OCI-M2 (cell line): ENCODE measurements around the gene FLT3LG.
A peak's percentile ranks its signal among the peaks of the same experiment; 100 is the strongest.

ENCODE experiments used
- DNase-seq: peaks from one replicate; lab custom pipeline; 2025; ENCODE audit not compliant: unreplicated experiment; lab: John Stamatoyannopoulos, UW

The FLT3LG gene

DNA sequence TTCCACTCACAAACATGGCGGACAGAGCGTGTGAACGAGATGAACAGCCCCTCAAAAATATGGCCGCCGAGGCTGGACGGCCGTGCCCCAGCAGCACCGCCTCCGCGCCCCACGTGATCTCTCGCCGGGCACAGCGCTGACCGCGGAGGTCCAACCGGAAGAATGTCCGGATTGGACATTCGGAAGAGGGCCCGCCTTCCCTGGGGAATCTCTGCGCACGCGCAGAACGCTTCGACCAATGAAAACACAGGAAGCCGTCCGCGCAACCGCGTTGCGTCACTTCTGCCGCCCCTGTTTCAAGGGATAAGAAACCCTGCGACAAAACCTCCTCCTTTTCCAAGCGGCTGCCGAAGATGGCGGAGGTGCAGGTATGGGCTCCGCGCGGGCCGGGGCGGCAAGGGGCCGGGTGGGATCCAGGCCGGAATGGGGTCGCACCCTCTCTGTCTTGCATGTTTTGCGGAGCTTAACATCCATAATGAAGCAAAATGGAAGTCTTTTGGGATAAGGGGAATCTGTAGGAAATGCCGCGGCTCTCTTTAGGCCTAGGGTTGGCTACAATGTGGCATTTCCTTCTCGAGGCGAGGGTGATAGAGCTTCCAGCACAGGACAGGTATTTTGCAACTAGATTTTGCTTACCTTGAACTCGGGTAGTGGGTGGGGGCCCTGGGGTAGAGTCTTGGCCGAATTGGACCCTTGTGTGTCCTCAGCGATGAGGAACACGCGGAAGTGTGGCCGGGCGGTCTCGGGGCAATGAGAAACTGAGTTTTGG, 13.4 kb downstream of the FLT3LG start, which contains the start of gene RPL13A:
Gene RPL13A (plus strand): TSS at position 332 of the 769 bp plus-strand sequence. CDS start 22 bp downstream, at position 354.
- peak; percentile 97 for DNase-seq

DNA sequence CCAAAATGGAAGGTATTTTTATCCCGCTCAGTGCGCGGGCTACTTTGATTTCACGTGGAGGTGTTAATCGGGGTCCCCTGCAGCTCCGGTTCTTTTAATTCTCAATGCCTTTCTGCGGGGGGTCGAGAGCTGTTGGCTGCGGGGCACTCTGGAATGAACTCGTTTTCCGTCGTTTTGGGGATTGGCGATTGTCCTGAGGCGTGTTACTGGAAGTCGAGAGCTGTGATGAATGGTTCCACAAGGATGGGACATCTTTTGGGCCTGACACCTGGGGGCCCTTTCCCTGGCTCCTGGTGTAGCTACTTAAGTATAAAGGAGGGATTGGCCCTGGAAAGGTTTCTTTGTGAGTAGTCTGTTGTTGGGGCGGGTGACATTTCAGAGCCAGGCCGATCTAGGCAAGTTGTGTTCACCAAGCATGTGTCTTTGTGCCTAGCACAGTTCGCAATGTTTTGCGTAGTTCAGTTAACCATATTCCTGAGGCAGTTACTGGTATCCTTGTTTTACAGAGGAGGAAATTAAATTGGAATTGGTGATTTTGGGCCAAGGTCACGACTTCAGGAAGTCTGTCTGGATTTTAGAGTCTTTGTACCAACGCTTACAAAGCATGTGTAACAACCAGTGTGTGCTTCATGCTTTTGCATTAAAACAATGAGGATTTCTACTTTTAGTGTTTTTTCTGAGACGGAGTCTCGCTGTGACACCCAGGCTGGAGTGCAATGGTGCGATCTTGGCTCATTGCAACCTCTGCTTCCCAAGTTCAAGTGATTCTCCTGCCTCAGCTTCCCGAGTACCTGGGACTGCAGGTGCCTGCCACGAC, 14.2 kb downstream of the FLT3LG start:
- no peak for DNase-seq

DNA sequence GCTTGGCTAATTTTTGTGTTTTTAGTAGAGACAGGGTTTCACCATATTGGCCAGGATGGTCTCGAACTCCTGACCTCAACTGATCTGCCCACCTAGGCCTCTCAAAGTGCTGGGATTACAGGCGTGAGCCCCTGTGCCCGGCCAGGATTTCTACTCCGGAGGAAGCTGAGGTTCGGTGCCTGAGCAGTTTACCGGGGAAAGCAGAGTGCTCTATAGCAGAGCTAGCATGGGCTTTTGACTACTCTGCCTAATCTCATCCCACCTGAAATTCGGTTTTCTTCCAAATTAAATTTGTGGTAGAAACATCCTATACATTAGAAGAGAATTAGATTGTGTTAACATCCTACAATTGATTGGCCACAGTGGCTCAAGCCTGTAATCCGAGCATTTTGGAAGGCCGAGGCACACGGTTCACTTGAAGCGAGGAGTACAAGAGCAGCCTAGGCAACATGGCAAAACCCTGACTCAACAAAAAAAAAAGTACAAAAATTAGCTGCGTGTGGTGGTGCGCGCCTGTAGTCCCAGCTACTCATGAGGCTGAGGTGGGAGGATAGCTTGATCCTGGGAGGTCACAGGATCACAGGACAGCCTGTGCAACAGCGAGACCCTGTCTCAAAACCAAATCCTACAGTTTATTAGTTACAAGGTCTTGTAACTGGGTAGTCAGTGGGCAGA, 15.0 kb downstream of the FLT3LG start:
- DNase-seq: no peak

DNA sequence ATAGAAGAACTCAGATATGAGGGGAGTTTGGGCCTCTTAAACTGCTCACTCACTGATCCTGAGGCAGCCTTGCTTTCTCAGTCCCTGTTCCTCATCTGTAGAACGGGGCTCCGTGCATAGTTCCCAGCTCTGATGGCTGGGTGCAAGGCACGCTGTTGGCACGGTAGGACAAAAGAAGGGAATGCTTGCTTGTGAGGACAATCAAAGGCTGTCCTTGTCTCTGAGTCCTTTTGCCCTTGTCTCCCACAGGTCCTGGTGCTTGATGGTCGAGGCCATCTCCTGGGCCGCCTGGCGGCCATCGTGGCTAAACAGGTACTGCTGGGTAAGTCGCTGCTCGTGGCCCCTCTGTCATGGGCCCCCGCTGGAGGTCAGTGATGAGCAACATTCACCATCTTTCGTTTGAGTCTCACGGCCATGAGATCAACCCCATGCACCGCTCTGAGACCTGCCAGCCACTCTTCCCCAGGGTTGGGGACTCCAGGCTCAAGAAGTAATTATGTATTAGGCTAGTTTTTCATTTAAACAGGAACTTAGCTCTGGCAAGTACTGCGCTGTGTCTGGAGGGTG, 15.7 kb downstream of the FLT3LG start:
- no peak for DNase-seq

DNA sequence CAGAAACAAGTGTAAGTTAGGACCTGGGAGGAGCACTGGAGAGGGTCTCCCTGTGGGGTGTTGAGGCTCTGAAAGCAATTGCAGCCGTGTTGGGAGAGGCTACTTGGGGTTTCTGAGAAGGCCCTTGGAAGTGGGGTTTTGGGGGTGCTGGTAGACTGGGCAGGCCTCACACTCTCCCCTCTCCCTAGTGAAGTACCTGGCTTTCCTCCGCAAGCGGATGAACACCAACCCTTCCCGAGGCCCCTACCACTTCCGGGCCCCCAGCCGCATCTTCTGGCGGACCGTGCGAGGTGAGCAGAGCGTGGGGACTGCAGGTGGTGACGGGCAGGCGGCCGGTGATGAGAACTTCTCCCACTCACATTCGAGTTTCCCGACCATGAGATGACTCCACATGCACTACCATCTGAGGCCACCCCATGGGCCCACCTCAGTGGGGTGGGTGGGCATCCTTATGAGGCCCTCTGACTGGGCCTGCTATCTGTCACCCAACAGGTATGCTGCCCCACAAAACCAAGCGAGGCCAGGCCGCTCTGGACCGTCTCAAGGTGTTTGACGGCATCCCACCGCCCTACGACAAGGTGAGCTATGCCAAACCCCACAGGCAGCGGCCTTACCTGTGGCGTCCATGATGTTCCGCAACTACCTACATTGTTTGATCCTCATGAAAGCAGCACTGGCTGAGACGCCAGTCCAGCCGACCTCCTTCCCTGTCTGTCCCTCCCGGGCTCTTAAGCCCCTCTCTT, 16.4 kb downstream of the FLT3LG start:
- no peak for DNase-seq

DNA sequence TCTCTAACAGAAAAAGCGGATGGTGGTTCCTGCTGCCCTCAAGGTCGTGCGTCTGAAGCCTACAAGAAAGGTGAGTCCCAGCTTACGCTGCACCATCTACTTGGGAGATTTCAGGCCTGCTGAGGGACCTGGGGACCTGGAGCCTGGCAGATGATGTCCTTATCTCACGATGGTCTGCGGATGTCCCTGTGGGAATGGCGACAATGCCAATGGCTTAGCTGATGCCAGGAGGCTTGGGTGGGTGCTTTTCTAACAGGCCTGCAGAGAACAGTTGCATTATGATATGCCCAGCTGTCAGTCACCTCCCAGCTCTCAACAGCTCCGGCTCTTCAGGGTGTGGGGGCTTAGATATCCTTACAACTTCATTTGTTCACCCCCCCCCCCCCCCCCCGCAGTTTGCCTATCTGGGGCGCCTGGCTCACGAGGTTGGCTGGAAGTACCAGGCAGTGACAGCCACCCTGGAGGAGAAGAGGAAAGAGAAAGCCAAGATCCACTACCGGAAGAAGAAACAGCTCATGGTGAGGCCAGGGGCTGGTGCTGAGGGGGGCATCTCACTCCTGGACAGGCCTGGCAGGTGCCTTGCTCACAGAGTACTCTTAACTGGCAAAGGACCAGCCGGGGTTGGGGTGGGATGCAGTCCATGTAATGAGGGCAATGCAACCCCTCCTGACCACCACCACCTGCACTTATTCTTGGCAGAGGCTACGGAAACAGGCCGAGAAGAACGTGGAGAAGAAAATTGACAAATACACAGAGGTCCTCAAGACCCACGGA, 17.2 kb downstream of the FLT3LG start:
- DNase-seq: no peak

DNA sequence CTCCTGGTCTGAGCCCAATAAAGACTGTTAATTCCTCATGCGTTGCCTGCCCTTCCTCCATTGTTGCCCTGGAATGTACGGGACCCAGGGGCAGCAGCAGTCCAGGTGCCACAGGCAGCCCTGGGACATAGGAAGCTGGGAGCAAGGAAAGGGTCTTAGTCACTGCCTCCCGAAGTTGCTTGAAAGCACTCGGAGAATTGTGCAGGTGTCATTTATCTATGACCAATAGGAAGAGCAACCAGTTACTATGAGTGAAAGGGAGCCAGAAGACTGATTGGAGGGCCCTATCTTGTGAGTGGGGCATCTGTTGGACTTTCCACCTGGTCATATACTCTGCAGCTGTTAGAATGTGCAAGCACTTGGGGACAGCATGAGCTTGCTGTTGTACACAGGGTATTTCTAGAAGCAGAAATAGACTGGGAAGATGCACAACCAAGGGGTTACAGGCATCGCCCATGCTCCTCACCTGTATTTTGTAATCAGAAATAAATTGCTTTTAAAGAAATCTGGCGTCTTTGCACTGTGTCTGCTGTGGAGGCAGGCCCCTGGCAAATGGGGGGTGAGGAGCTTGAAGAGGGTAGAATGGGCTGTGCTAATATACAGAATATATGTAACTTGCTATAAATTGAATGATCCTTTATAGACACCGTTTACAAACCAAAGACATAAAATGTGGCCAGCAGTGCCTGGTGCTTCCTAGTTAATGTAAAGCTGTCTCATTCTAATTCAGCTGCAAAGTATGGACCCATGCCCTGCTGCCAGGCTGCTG, 18.0 kb downstream of the FLT3LG start:
- DNase-seq: no peak

DNA sequence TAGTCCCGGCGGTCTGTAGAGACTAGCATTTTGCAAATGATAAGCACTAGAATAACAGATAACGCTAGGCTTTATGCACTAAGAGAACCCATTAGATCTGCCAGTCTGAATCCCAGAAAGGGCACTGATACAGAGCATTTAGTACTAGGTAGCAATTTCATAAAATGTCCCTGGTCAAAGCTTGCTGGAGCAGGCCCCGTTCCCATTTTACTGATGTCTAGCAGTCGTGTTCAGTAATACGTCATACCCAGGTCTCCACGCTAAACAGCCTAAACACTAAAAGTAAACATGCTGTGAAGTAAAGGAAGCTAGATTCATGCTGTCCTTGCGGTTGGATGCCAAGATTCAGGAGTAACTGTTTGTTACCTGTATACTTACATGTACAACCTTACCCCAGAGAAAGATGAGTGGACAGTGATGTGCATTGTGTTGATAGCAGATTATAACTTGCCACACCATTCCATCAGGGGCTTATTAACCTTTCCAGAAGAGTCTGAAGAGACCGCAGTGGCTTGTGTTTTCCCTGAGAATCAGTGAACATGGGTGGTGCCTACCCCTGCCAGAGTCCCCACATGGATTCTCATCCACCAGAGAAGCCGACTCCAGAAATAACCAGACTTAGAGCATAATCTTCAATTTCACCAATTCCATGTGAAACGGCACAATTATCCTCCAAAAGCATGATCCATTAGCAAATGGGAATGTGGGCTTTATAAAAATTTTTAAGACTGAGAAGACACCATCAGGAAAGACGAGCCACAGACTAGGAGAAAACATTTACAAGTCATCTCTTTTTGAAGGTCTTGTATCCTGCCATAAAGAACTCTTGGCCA, 18.8 kb downstream of the FLT3LG start:
- no peak for DNase-seq

DNA sequence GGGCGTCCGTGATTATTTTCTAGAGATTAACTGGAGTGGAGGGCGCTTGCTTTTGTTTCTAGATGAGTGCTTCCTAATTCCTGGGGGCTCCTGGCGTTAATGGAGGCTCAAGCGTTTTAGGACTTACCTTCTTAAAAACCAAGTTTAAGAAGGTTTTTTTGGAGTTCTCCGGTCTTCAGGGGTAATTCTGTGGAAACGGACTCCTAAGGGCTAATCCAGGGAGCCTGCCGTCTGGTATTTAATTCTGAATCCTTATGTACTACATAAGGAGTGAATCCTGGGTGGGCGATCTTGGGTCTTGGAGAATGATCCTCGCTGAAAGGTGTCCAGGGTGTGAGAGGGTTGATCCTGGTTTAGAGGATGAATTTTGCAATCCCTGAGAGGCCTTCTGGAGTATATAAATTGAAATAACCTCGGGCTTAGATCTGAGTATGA, 22.6 kb downstream of the FLT3LG start:
- no peak for DNase-seq

DNA sequence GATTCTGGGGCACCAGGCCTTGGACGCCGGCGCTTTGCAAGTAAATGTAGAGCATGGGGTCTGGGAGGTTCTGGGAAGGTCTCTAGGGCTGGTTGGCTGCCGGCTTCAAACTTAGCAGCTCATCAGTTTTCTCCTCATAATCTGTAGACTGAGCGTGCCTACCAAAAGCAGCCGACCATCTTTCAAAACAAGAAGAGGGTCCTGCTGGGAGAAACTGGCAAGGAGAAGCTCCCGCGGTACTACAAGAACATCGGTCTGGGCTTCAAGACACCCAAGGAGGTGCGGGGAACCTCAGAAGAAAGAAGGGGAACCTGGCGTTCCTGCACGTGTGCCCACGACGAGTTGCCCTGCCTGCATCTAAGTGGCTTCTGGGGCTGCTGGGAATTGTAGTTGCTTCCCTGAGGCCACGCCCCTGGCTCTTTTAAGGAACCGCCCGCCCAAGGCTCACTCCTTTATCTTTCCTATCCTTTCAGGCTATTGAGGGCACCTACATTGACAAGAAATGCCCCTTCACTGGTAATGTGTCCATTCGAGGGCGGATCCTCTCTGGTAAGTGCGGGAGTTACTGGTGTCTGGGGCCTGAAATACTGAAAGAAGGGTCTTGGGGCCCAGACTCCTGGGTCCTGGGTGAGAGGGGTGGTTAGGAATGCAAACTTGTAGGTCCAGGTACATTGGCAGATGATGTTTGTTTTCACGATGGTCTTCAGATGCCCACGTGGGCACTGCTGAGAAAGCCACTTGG, 23.2 kb downstream of the FLT3LG start:
- no peak for DNase-seq

DNA sequence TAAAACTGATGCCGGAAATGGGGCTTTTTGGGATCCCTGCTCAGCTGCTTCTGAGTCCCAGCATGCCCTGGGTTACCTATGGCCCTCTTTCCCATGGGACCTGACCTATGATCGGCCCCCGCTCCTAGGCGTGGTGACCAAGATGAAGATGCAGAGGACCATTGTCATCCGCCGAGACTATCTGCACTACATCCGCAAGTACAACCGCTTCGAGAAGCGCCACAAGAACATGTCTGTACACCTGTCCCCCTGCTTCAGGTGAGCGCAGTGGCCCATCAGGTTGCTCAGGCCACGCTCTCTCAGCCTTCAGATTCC, 23.7 kb downstream of the FLT3LG start:
- no peak for DNase-seq

DNA sequence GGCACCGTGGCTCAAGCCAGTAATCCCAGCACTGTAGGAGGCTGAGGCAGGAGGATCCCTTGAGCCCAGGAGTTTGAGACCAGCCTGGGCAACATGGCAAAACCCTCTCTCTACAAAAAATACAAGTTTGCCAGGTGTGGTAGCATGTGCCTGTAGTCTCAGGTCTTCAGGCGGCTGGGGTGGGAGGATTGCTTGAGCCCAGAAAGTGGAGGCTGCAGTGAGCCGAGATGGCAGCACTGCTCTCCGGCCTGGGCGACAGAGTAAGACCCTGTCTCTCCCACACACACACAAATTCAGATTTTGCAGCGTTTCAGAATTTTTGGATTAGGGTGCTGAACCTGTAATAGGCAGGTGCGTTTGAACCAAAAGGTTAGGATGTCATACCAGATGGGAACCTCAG, 24.5 kb downstream of the FLT3LG start:
- DNase-seq: no peak

DNA sequence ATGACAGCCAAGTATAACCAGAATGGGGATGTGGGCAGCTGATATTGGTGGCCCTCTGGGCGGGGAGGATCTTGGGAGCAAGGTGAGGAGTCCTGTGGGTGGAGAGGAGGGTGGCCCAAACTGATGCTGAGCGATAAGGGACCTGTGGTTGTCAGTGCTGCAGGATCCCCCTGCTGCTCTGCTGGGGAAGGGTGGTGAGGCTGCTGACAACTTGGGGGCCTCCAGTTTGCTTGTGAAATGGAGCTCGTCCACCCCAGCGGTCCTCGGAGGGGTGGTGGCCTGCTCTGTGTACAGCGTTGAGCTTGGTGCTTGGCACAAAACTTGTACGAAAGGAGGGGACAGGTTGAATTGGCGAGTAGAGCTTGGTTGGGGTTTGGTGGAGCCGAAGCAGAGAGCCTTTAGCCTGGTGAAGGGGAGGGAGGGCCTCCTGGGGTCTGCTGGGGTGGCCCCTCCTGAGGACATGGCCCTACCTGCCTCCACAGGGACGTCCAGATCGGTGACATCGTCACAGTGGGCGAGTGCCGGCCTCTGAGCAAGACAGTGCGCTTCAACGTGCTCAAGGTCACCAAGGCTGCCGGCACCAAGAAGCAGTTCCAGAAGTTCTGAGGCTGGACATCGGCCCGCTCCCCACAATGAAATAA, 25.1 kb downstream of the FLT3LG start:
- no peak for DNase-seq

DNA sequence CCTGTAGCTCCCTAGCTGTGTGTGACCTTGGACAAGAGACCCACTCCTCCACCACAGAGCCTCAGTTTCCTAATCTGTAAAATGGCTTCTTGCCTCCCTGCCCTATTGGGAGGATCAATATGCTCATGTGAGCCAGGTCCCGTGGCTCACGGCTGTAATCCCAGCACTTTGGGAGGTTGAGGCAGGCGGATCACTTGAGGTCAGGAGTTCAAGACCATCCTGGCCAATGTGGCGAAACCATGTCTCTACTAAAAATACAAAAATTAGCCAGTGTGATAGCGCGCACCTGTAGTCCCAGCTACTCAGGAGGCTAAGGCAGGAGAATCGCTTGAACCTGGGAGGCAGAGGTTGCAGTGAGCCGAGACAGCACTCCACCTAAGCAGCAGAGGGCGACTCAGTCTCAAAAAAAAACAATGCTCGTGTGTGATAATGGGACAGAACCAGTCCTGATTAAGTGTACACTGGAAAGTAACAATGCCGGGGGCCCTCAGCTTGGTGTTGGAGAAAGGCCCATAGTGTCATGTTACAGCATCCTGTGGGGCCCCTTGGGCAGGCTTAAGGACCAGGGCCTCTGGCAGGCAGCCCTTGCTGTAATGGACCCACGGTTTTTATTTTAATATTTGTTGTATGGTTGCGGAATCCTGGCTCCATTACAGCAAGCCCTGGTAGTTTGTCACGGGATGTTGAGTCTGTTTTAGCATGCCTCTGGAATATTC, 29.0 kb downstream of the FLT3LG start:
- no peak for DNase-seq

DNA sequence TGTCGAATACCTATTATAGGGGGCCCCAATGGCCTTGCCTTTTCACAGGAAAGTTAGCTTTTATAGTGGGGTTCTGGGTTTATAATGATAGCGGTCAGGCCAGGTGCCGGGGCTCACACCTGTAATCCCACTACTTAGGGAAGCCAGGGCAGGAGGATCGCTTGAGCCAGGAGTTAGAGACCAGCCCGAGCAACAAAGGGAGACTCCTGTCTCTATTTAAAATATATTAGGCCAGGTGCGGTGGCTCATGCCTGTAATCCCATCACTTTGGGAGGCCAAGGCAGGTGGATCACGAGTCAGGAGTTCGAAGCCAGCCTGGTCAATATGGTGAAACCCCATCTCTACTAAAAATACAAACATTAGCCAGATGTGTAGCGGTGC, 29.6 kb downstream of the FLT3LG start:
- DNase-seq: no peak

DNA sequence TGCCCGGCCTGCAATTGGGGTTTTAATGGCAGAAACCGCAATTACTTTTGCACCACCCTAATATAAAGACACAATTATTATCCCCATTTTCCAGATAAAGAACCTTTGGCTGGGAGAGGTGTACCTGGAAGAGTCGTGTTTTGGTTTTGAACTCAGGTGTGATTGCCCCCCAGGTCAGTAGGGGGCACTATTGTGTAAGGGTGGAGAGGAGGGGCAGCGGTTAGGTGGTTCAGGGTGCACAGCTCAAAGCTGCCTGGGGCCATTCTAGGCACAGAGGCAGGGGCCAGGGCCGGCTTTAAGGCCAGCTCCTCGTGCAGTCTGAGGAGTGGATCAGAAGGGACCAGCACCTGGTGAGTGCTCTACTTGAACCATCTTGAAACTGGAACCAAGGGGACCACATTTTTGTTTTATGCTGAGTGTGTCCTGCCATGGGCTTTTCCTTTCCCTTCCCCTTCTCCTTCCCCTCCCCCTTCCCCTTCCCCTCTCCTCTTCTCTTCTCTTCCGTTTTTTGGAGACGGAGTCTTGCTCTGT, 32.6 kb downstream of the FLT3LG start:
- peak; percentile 40 for DNase-seq
